ENCODE results near the gene COL5A3.

COL5A3 gene

GRCh38 chr19:10009714-10010224 lies 535 bp downstream of the COL5A3 start:
- FAIRE-seq = no peak

DNA sequence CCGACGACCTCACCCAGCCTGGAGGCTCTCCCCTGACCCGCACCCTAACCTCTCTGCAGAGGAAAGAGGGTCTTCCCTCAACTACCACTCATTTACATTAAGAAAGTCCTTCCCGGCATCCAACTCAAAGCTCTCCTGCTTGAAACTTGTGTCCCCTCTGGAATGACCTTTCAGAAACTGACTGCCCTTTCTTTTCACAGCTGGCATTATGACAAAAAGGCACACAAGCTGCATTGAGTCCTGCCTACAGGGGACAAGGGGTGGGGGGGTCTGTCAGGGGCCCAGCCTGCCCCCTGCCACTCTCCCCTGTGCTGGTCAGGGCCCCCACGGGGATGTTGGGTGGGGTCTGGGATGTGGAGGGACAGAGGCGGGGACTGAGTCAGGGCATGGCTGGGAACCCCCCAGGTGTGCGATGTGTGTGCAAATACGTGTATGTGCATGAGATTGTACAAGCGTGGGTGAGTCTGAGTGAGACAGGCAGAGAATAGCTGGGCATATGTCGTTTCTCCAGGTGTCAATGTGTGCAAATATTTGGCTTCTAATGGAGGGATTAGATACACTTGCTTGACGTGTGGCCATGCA lies 2.0 kb downstream of the COL5A3 start:
- no peak for FAIRE-seq

- FAIRE-seq = no peak
These were observed 2.7 kb downstream of the COL5A3 start for GRCh38 chr19:10007371-10008183.

DNA sequence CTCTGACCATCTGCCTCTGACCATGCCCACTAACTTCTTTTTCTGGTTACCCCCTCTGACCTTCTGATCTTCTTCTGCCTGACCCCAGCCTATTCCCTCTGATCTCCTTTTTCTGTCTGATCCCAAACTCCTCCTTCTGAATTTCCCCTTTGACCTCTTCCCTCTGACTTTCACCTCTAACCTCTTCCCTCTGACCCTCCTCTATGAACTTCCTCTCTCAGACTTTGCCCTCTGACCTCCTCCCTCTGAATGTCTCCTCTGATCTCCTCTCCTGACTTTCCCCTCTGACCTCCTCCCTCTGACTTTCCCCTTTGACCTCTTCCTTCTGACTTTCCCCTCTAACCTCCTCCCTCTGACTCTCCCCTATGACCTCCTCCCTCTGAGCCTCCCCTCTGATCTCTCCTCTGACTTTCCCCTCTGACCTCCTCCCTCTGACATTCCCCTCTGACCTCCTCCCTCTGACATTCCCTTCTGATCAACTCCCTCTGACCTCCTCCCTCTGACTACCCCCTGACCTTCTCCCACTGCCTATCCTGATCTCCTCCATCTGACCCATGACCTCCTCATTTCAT lies 3.5 kb downstream of the COL5A3 start:
- no peak for FAIRE-seq

- no peak for FAIRE-seq
These were observed 4.0 kb downstream of the COL5A3 start for GRCh38 chr19:10006335-10006708.

DNA sequence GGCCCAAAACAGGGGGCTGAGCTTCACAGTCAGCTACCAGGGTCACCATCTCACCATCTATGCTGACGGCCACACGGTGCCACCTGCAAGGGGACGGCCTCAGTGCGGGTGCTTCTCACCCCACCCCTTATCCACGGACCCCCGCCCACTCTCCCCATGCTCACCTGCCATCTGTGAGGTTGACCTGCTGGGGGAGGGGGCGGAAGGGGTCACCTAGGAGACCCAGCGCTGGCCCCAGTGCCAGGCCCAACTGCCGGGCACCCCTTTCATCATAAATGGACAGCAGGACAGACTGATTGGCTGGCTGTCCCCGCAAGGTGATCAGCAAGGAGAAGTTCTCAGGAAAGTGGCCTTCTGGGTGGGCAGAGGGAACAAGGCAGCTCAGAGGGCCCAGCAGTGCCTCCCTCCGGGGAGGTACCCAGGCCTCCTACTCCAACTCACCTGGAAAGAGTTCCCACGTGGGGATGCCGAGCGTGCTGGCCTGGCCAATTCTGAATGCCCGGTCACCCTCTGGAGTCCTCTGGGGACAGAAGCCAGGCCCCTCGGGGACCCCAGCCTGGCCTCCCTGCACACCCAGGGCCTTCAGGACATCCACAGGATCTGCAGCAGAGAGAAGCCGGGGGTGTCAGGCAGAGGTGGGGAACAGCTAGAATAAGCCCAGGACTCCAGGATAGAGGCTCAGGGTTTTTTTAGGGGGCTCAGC lies 4.5 kb downstream of the COL5A3 start:
- FAIRE-seq = no peak

DNA sequence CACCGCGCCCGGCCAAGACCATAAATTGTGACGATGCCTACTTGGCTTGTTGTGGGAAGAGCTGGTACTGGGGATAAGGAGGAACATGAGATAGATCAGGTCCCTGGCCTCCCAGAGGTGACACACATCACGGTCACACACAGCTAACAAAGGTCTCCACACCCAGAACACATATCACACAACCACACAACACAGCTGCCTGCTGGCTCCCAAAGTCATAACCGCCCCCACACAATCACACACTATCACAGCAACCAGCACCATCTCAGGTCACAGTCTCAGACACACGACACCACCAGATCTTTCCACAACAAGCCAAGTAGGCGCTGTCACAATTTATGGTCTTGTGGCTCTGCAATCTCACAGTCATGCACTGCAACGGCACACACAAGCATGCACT lies 5.7 kb downstream of the COL5A3 start:
- FAIRE-seq = no peak

- FAIRE-seq = no peak
These were observed 7.0 kb downstream of the COL5A3 start for GRCh38 chr19:10003271-10003670.

DNA sequence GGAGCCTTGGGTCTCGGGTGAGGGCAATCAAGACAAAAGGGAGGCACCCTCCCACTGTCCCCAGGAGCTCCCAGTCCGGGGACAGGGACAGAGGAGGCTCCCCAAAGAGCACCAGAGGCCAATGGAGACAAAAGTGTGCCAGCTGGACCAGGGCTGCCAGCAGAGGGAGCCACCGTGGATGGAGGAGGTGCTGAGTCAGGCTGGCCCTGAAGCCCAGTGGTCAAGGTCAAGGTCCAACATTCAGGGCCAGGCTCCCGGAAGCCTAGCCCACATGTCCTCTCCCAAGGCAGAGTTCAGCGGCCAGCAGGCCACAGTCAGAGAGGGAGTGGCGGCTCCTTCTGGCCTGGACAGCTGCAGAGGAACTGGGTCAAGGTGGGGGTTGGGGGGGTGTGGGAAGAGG lies 8.4 kb downstream of the COL5A3 start:
- no peak for FAIRE-seq

DNA sequence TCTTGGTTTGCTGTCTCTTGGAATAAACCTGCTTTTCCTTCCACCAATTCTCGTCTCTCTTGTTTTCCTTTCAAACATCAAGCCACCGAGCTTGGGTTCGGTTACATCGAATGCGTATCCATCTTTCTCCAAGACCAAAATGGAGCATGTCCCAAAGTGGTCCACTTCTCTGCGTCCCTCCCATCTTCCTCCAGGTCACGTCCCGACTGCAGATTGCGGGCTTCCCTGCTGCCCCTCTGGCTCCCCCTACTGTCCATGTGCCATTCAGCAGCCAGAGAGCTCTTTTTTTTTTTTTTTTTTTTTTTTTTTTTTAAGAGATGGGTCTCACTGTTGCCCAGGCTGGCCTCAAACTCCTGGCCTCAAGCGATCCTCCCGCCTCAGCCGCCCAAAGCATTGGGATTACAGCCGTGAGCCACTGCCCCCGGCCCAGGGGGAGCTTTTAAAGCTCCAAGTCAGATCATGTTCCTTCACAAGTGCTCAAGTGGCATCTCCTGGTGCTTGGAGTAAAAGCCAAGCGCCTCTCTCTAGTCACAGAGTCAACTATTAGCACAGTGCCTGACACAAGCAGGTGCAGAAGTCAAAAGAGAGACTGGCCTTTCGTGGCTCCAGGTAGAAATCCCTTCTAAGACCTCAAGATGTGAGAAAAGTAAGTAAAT lies 10.0 kb downstream of the COL5A3 start:
- FAIRE-seq = peak; percentile 64

DNA sequence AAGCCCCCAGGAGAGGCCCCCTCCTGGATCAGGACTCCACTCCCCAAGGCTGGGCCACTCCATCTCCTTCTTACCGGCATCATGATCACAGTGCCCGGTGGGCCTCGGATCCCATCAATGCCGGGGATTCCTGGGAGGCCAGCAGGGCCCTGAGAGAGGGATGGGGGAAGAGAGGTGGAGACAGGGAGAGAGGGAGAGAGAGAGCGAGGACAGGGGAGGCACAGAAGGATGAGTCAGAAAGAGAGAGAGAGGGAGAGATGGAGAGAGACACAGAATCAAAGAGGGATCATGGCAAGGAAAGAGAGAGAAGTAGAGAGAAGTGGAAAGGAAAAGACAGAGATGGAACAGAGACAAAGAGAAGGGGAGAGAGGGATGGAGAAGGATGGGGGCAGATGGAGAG lies 13.8 kb downstream of the COL5A3 start:
- FAIRE-seq = no peak

DNA sequence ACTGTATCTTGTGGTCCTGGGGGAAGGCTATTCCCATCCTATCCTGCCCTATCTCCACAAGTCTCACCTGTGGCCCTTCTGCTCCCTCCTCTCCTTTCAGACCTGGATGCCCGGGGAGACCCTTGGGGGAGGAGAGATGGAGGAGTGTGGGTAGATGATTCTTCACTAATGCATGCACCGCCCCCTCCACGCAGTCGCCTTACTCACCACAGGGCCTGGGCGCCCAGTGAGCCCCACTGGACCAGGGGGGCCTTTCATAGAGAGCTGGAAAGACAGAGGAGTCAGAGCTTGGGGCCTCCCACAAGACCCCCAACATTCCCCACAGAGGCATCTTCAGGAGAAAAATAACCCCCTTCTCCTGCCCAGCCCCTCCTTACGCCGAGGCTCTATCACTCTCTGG lies 14.3 kb downstream of the COL5A3 start:
- FAIRE-seq = no peak

GRCh38 chr19:9995084-9995483 lies 15.2 kb downstream of the COL5A3 start:
- FAIRE-seq = no peak

DNA sequence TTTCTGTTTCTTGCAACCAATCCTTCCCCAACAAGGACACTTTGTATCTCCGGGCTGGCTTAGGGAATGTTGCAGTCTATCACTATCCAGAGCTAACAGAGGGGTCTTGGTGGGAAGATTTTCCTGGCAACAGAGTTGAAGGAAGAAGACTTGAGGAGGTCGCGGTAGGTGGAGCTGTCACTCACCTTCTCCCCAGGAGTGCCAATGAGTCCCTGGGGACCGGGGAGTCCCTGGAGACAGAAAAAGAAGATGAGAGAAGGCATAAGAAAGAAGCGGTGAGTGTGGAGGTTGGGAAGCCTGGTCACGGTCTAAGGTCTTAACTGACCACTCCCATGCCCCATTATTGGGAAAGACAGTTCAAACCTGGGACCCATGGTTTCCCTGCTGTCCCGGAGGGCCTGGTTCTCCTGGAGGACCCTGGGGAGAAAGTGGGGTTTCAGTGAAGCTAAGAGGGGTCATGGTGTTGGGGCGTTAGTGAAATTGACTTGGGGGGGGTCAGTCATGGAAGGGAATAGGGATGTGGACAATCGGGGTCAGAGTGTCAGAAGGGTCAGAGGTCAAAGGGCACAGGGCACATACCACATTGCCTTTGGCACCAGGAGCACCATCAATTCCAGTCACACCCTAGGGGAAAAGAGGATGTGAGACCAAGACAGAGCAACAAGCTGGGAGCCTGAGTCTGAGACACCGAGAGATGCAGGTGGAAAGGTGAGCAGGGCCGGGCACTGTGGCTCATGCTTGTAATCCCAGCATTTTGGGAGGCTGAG lies 18.7 kb downstream of the COL5A3 start:
- no peak for FAIRE-seq

GRCh38 chr19:9989504-9989903 lies 20.8 kb downstream of the COL5A3 start:
- no peak for FAIRE-seq

GRCh38 chr19:9986787-9987281 lies 23.5 kb downstream of the COL5A3 start:
- FAIRE-seq = no peak

- no peak for FAIRE-seq
These were observed 28.7 kb downstream of the COL5A3 start for GRCh38 chr19:9981406-9982260.

DNA sequence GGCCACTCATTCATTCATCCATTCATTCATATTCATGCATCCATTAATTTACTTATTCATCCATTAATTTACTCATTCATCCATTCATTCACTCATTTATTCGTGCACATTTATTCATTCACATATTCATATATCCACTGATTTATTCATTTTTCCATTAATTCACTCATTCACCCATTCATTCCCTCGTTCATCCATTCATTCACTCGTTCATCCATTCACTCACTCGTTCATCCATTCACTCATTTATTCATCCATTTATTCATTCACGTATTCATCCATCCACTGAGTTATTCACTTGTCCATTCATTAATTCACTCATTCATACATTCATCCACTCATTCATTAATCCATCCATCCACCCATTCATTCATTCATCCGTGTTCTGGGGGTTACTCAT lies 38.2 kb downstream of the COL5A3 start:
- FAIRE-seq = no peak

GRCh38 chr19:9971166-9971897 lies 39.0 kb downstream of the COL5A3 start:
- FAIRE-seq = no peak

DNA sequence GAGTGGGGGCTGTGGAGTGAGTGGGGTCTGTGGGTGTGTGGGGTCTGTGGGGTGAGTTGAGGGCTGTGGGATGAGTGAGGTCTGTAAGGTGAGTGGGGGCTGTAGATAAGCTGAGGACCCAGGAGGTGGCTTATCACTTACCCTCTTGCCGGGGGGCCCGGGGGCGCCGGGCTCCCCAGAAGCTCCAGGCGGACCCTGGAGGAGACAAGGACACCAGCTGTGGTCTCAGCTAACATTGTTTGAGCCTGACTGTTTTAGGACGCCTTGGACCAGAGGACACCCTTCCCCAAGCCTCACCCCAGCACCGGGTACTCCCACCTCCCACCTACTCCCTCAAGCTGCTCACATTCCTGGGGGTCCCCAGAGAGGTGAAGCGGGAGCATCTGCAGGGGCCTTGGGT lies 39.8 kb downstream of the COL5A3 start:
- no peak for FAIRE-seq

DNA sequence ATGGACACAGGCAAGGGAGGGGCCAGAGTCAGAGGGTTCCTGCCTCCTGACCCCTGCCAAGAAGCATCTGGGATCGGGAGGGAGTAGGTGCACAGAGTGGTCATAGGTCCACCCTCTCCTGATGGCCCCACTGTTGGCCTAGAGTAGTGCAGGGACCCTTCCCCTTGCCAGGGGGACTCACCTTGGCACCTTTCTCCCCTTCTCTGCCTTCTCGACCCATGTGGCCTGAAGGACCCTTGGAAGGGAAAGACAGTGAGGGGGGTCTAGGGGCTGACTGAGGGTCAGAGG lies 40.7 kb downstream of the COL5A3 start:
- FAIRE-seq = no peak

Data from G401.6 (cell line).